Cardiac fibroblast (primary cell): Measurements from ENCODE around the gene MEGF11.

Source experiments
- DNase-seq, 2 donors: peaks; one replicate each; pipeline versions ENCODE4 v3.0.0 to v3.0.0-alpha.2; 2010; ENCODE audit warnings: low read depth in 2 of 2
- H3K4me3 ChIP-seq, 2 donors: replicated peaks in 1 of 2; 1 replicate in 1 of 2; 2 replicates in 1 of 2; pipeline ENCODE4 v1.5.1; 2011; ENCODE audit warnings: low read depth in 2 of 2, low read length in 2 of 2, mild to moderate bottlenecking in 2 of 2, moderate library complexity in 1 of 2
- TF ChIP-seq, protein P1 (sequence below): IDR thresholded peaks from one replicate; pipeline ENCODE4 v1.5.1; 2011; ENCODE audit warnings: low read depth, mild to moderate bottlenecking, low read length, inconsistent platforms

Gene MEGF11

DNA sequence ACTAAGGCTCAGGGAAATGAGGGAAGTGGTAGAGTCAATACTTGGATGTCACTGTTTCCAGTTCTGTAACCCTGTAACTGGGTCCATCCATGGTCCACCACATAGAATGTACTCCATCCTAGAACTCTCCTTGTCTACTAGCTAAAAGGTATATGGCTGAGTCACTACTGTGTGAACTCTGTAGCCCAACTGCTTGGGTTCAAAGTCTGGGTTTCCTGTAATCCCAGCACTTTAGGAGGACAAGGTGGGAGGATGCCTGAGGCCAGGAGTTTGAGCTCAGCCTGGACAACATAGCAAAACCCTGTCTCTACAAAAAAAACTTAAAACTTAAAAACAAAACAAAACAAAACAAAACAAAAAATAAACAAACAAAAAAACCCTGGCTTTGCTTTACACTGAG lies 34.5 kb upstream of the MEGF11 start:
- no peak for DNase-seq
- TF ChIP-seq, protein P1, sequence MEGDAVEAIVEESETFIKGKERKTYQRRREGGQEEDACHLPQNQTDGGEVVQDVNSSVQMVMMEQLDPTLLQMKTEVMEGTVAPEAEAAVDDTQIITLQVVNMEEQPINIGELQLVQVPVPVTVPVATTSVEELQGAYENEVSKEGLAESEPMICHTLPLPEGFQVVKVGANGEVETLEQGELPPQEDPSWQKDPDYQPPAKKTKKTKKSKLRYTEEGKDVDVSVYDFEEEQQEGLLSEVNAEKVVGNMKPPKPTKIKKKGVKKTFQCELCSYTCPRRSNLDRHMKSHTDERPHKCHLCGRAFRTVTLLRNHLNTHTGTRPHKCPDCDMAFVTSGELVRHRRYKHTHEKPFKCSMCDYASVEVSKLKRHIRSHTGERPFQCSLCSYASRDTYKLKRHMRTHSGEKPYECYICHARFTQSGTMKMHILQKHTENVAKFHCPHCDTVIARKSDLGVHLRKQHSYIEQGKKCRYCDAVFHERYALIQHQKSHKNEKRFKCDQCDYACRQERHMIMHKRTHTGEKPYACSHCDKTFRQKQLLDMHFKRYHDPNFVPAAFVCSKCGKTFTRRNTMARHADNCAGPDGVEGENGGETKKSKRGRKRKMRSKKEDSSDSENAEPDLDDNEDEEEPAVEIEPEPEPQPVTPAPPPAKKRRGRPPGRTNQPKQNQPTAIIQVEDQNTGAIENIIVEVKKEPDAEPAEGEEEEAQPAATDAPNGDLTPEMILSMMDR, result no peak
- H3K4me3 ChIP-seq, result no peak overlapping the region

DNA sequence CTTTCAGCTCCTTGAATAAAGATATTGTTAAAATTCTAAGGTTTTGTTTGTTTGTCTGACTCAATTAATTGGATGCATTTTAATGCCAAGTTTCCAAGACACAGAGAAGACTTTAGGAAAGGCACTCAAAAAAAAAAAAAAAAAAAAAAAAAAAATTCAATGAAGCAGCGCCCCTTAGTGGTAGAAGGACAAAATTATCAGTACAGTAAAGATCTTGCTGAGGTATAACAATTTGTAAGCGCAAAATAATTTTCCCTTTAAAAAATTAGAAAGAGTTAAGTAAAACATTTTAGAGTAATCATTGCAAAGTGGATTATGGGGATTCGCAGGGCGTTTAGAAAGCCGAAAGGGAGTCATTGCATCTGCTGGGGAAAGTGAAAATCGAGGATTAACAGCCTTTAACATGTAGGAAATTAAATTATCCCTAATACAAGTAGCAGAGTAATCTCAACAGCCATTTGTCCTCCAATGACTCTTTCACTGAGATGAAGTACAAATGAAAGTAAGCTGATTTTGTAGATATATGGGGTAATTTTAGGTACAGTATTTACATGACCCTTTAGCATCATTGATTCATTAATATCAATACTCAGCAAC lies 34.0 kb upstream of the MEGF11 start:
- H3K4me3 ChIP-seq, result no peak overlapping the region
- peak; percentile 48 to 69 for DNase-seq
- TF ChIP-seq, protein P1, result peak; percentile 48

DNA sequence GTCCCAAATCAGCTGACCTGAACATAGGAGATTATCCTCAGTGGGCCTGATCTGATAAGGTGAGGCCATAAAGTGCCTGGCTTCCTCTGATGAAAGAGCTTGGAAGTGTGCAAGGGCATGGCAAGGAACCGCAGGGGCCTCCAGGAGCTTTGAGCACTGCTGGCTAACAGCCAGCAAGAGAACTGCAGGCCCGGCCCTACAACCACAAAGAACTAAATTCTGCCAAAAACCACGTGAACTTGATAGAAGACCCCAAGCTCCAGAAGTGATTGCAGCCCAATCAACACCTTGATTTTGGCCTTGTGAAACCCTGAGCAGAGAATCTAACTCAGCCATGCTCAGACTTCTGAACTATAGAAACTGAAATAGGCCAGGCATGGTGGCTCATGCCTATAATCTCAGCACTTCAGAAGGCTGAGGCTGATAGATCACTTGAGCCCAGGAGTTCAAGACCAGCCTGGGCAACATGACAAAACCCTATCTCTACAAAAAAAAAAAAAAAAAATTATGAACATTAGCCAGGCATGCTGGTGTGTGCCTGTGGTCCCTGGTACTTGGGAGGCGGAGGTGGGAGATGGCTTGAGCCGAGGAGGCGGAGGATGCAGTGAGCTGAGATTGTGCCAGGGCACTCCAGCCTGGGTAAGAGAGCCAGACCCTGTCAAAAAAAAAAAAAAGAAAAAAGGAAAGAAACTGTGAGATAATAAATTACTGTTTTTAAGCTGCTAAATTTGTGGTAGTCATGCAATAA lies 32.2 kb upstream of the MEGF11 start:
- H3K4me3 ChIP-seq, result no peak overlapping the region
- peak in 1 of 2 donors; percentile 28 for DNase-seq
- TF ChIP-seq, protein P1, result no peak

DNA sequence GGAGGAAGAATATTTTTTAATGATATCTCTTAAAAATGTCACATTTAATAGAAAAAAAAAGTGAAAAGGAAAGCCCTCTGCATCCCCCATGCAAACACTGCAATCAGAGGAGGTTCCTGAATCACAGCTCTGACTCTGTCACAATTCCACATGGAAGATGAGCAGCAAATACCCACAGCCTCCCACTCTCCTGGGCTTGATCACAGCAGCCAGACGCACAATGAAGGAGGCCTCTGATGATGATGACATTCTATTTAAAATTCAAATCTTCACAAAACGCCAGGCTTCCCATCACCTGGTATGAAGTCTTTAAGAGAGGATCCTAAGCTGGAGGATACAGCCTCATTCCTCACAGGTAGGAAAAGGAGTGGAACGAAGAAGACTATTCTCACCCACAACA lies 30.7 kb upstream of the MEGF11 start:
- no peak for DNase-seq
- H3K4me3 ChIP-seq, result no peak overlapping the region
- TF ChIP-seq, protein P1, result no peak

DNA sequence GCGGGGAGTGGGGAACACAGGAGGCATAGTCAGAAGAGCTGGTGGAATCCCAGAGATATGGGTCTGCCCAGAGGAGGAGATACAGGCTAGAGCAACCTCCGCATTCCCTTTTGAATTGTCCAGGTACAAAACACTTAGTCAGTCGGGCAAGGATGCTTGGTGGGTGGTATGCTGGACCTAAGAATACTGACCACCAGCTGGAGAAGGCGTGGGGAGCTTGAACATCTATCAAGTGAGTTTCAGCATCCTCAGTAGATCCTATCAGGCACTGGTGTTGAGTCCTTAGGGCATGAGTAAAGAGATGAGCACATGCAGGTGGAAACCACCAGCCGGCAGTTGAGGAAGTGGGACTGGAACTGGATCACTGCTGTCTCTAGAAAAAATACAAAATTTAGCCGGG lies 25.1 kb upstream of the MEGF11 start:
- TF ChIP-seq, protein P1, result no peak

DNA sequence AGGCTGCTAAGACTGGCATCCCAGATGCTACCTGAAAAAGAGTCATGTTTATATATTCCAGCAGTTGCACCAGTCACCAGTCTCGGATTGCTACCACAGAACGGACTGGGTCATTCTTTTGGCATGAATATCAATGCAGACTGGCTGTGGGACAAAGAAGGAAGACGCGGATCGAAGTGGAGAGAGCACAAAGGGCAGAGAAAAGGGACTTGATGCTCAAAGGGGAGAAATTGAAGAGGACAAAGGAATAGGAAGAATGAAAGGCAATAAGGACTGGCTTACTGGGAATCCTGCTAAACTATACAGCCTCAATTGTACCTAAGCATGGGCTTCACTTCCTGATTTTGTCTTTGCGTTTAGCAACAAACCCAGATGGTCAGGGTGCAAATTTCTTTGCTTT lies 24.5 kb upstream of the MEGF11 start:
- no peak for DNase-seq
- no peak overlapping the region for H3K4me3 ChIP-seq
- TF ChIP-seq, protein P1, result no peak

More for the DNA sequence above, 25.1 kb upstream of the MEGF11 start:
- no peak overlapping the region for H3K4me3 ChIP-seq
- no peak for DNase-seq
